ENCODE results near the gene ADGRB2.

GRCh38 chr1:31781756-31782371, 17.7 kb upstream of the ADGRB2 start:
- TF ChIP-seq POLR2A (IDR thresholded peaks at IDR 0.05) (no peak), CTCF (IDR thresholded peaks at IDR 0.05) (no peak)
